WTC11 (cell line): Measurements from ENCODE around the gene CENPB. TPM values are rescaled to one million over a fixed set of nuclear protein-coding genes. Genes with fewer than 3 reads are reported as not detected.

ENCODE experiments used
- ATAC-seq: fragments of 200-7000 bp; cut with Tn5 transposase; 2 replicates; pipeline ENCODE4 v1.10.0; 2021; ENCODE audit warnings: mild to moderate bottlenecking, moderate library complexity
- CTCF ChIA-PET: fragments of 300-600 bp; sonication (Branson Sonifier 250); formaldehyde crosslinking; loops from one replicate; lab custom pipeline; 2021; ENCODE audit warnings: antibody characterized with exemption; lab: Charles Lee
- POLR2A ChIA-PET: fragments of 350-600 bp; sonication (Branson Sonifier 250); formaldehyde crosslinking; loops from one replicate; lab custom pipeline; 2021; ENCODE audit warnings: antibody characterized with exemption; lab: Charles Lee
- DNase-seq: peaks from one replicate; pipeline ENCODE4 v3.0.0; 2021; ENCODE audit warnings: low spot score
- H3K27ac Mint-ChIP-seq: 2 replicates; pipeline ENCODE4 v1.8.0; 2021; ENCODE audit warnings: mixed read lengths
- H3K27me3 Mint-ChIP-seq: 2 replicates; pipeline ENCODE4 v1.8.0; 2021; ENCODE audit warnings: low read depth, mild to moderate bottlenecking, moderate library complexity, mixed read lengths
- H3K36me3 Mint-ChIP-seq: 2 replicates; pipeline ENCODE4 v1.8.0; 2021; ENCODE audit warnings: mixed read lengths
- H3K4me1 Mint-ChIP-seq: 2 replicates; pipeline ENCODE4 v1.8.0; 2022; ENCODE audit warnings: mixed read lengths
- H3K4me3 Mint-ChIP-seq: 2 replicates; pipeline ENCODE4 v1.8.0; 2021; ENCODE audit warnings: mild to moderate bottlenecking, moderate library complexity, mixed read lengths
- H3K9me3 Mint-ChIP-seq: 2 replicates; pipeline ENCODE4 v1.8.0; 2021; ENCODE audit warnings: mixed read lengths
- CREM ChIP-seq: sonication (generic); formaldehyde crosslinking; IDR thresholded peaks from 2 replicates; pipeline ENCODE4 v1.8.1; 2022; ENCODE audit warnings: mild to moderate bottlenecking, missing genetic modification reagents, moderate library complexity
- ESRRA ChIP-seq: sonication (generic); formaldehyde crosslinking; IDR thresholded peaks from 2 replicates; pipeline ENCODE4 v1.8.1; 2022; ENCODE audit warnings: mild to moderate bottlenecking, missing genetic modification reagents, borderline replicate concordance
- FOXP1 ChIP-seq: sonication (generic); formaldehyde crosslinking; IDR thresholded peaks from 2 replicates; pipeline ENCODE4 v1.8.0; 2022; ENCODE audit warnings: missing genetic modification reagents, mild to moderate bottlenecking, moderate library complexity, borderline replicate concordance
- GABPB1 ChIP-seq: sonication (generic); formaldehyde crosslinking; IDR thresholded peaks from 2 replicates; pipeline ENCODE4 v1.8.1; 2023; ENCODE audit warnings: mild to moderate bottlenecking, missing genetic modification reagents
- GTF2I ChIP-seq: fragments of 250-450 bp; sonication (Bioruptor Pico); conservative IDR thresholded peaks from 2 replicates; pipeline ENCODE4 v1.4.0; 2021; ENCODE audit warnings: mild to moderate bottlenecking
- IRF2 ChIP-seq: sonication (generic); formaldehyde crosslinking; IDR thresholded peaks from 2 replicates; pipeline ENCODE4 v1.8.0; 2022; ENCODE audit warnings: low read depth, missing genetic modification reagents, borderline replicate concordance
- KAT7 ChIP-seq: sonication (generic); formaldehyde crosslinking; IDR thresholded peaks from 2 replicates; pipeline ENCODE4 v1.8.1; 2023; ENCODE audit warnings: missing genetic modification reagents, mild to moderate bottlenecking, borderline replicate concordance
- MYBL2 ChIP-seq: sonication (generic); formaldehyde crosslinking; IDR thresholded peaks from 2 replicates; pipeline ENCODE4 v1.8.1; 2023; ENCODE audit warnings: mild to moderate bottlenecking, moderate library complexity, missing genetic modification reagents
- NR3C1 ChIP-seq: sonication (generic); formaldehyde crosslinking; conservative IDR thresholded peaks from 2 replicates; pipeline ENCODE4 v1.8.1; 2023; ENCODE audit warnings: low read depth, mild to moderate bottlenecking, missing genetic modification reagents
- PRRX2 ChIP-seq: fragments of 250-450 bp; sonication (Bioruptor Pico); IDR thresholded peaks from 2 replicates; pipeline ENCODE4 v1.8.0; 2021; ENCODE audit warnings: mild to moderate bottlenecking
- TP53 ChIP-seq: sonication (generic); formaldehyde crosslinking; IDR thresholded peaks from 2 replicates; pipeline ENCODE4 v1.8.1; 2023; ENCODE audit warnings: mild to moderate bottlenecking, missing genetic modification reagents
- ZNF121 ChIP-seq: sonication (generic); formaldehyde crosslinking; IDR thresholded peaks from 2 replicates; pipeline ENCODE4 v1.8.0; 2023; ENCODE audit warnings: missing genetic modification reagents
- ZNF138 ChIP-seq: sonication (generic); formaldehyde crosslinking; conservative IDR thresholded peaks from 2 replicates; pipeline ENCODE4 v1.8.1; 2022; ENCODE audit warnings: mild to moderate bottlenecking, moderate library complexity, missing genetic modification reagents
- ZNF263 ChIP-seq: sonication (generic); formaldehyde crosslinking; IDR thresholded peaks from 2 replicates; pipeline ENCODE4 v1.8.1; 2022; ENCODE audit warnings: low read depth, mild to moderate bottlenecking, moderate library complexity, missing genetic modification reagents
- ZNF671 ChIP-seq: fragments of 250-450 bp; sonication (Bioruptor Pico); IDR thresholded peaks from 2 replicates; pipeline ENCODE4 v1.8.0; 2021; ENCODE audit warnings: mild to moderate bottlenecking
- total RNA-seq: library from RNA; stranded (reverse); gene quantifications from 3 replicates; pipeline ENCODE4 v1.2.3, GENCODE V29; 2021
- TF ChIP-seq, protein P1 (sequence below): sonication (generic); formaldehyde crosslinking; IDR thresholded peaks from 2 replicates; pipeline ENCODE4 v1.8.1; 2023; ENCODE audit warnings: mild to moderate bottlenecking, moderate library complexity, missing genetic modification reagents
- TF ChIP-seq, protein P2 (sequence below): sonication (generic); formaldehyde crosslinking; IDR thresholded peaks from 2 replicates; pipeline ENCODE4 v1.8.0; 2022; ENCODE audit warnings: mild to moderate bottlenecking, missing genetic modification reagents
- TF ChIP-seq, protein P3 (sequence below): sonication (generic); formaldehyde crosslinking; IDR thresholded peaks from 2 replicates; pipeline ENCODE4 v1.8.1; 2023; ENCODE audit warnings: mild to moderate bottlenecking, missing genetic modification reagents, moderate library complexity
- TF ChIP-seq, protein P4 (sequence below): sonication (generic); formaldehyde crosslinking; IDR thresholded peaks from 2 replicates; pipeline ENCODE4 v1.8.0; 2022; ENCODE audit warnings: missing genetic modification reagents
- TF ChIP-seq, protein P5 (sequence below): sonication (generic); formaldehyde crosslinking; IDR thresholded peaks from 2 replicates; pipeline ENCODE4 v1.8.1; 2022; ENCODE audit warnings: low read depth, missing genetic modification reagents, borderline replicate concordance

CENPB gene
- total RNA-seq, 1 experiment from 2014 or later = 58.7 TPM

DNA sequence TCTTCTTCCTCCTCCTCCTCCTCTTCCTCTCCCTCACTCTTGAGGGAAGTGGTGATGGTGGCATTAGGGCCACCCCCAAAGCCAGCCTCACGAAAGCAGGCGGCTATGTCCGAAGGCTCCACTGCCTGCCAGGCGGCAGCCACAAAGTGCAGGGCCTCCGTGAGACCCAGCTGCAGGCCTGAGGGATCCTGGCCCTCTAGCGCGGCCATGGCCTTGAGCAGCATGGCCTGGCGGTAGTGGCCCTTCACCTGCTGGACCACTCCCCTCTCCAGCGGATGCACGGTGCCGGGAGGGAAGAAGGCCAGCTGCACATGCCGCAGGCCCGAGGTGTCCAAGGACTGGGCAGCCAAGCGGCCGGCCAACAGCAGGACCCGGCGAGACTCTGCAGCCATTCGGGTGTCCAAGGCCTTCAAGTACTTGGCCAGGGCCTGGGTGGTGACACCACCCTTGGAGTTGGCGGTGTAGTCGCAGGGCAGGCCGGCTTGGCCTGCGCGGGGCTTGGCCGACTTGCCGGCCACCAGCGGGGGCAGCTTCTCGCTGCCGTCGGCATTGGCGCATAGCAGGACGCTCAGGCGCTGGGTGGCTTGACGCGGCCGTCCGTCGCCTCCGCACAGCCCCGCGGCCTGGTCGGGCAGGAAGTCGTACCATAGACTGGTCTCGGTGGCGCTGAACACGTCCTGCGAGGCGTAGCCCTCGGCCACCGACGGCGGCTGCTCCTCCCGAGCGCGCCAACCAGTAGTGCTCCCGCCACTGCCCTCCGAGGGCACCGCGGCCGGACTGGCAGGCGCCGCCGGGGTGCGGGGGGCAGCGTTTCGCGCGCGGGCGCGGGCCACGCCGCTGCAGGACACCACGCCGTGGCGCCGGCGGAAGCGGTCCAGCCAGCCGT, 1.1 kb downstream of the CENPB start:
- Mint-ChIP-seq H3K4me3 (peak overlapping the region; percentile 83), H3K36me3 (peaks cover 4% of the 10 kb centered on the region; the same call in 1 of the 2 replicates)
- DNase-seq = peak; percentile 27
- POLR2A ChIA-PET = interaction anchor here (0.9 kb wide), 1 partner anchor 14 kb away, joined by 4 read pairs; no protein-coding TSS in a partner anchor
- TF ChIP-seq KAT7 (CRISPR knock-in tag) (no peak), GABPB1 (CRISPR knock-in tag) (no peak), ZNF121 (CRISPR knock-in tag) (no peak), ZNF263 (peak; percentile 48; the same call in 1 of the 2 replicates), ZNF671 (CRISPR knock-in tag) (no peak), IRF2 (CRISPR knock-in tag) (no peak), TP53 (CRISPR knock-in tag) (no peak), FOXP1 (CRISPR knock-in tag) (peak; percentile 6; the same call in 1 of the 2 replicates)
- TF ChIP-seq, protein P1, sequence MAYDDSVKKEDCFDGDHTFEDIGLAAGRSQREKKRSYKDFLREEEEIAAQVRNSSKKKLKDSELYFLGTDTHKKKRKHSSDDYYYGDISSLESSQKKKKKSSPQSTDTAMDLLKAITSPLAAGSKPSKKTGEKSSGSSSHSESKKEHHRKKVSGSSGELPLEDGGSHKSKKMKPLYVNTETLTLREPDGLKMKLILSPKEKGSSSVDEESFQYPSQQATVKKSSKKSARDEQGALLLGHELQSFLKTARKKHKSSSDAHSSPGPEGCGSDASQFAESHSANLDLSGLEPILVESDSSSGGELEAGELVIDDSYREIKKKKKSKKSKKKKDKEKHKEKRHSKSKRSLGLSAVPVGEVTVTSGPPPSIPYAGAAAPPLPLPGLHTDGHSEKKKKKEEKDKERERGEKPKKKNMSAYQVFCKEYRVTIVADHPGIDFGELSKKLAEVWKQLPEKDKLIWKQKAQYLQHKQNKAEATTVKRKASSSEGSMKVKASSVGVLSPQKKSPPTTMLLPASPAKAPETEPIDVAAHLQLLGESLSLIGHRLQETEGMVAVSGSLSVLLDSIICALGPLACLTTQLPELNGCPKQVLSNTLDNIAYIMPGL (CRISPR knock-in tag) = peak; percentile 37; the same call in 1 of the 2 replicates
- TF ChIP-seq, all 79 proteins: peak for 3
- H3K4me1 Mint-ChIP-seq = peaks cover 29% of the 10 kb centered on the region
- H3K27me3 Mint-ChIP-seq = peaks cover 27% of the 10 kb centered on the region
- no peak for ATAC-seq
- H3K9me3 Mint-ChIP-seq = no peaks in the 10 kb centered on the region
- no peak overlapping the region for H3K27ac Mint-ChIP-seq
- CTCF ChIA-PET = interaction anchor here (0.8 to 7.0 kb wide), 24 partner anchors 7 to 307 kb away, joined by 3 to 92 read pairs (median 6); partner anchors contain the start of genes ADAM33, ADISSP, AP5S1 and CDC25B

DNA sequence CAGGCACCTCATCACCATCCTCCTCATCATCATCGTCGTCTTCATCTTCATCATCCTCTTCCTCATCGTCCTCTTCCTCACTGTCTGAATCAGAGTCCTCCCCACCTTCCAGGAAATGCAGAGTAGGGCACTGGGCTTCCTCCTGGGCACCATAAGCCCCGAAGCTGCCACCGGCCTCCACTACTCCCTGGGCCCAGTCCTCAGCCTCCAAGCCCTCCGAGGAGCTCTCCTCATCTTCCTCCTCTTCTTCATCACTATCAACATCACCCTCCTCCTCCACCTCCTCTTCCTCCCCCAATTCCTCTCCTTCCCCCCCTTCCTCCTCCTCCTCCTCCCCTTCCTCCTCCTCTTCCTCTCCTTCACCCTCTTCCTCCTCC, 1.7 kb downstream of the CENPB start:
- H3K27me3 Mint-ChIP-seq = peaks cover 32% of the 10 kb centered on the region
- TF ChIP-seq, protein P2, sequence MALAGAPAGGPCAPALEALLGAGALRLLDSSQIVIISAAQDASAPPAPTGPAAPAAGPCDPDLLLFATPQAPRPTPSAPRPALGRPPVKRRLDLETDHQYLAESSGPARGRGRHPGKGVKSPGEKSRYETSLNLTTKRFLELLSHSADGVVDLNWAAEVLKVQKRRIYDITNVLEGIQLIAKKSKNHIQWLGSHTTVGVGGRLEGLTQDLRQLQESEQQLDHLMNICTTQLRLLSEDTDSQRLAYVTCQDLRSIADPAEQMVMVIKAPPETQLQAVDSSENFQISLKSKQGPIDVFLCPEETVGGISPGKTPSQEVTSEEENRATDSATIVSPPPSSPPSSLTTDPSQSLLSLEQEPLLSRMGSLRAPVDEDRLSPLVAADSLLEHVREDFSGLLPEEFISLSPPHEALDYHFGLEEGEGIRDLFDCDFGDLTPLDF (CRISPR knock-in tag) = no peak
- TF ChIP-seq CREM (CRISPR knock-in tag) = no peak
- no peak for TF ChIP-seq GTF2I (CRISPR knock-in tag)
- TF ChIP-seq, protein P3, sequence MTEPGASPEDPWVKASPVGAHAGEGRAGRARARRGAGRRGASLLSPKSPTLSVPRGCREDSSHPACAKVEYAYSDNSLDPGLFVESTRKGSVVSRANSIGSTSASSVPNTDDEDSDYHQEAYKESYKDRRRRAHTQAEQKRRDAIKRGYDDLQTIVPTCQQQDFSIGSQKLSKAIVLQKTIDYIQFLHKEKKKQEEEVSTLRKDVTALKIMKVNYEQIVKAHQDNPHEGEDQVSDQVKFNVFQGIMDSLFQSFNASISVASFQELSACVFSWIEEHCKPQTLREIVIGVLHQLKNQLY (CRISPR knock-in tag) = no peak
- TF ChIP-seq MYBL2 (CRISPR knock-in tag) = no peak
- no peak for TF ChIP-seq ESRRA (CRISPR knock-in tag)
- TF ChIP-seq, all 79 proteins: peak for 0
- CTCF ChIA-PET = interaction anchor here (1.9 to 7.0 kb wide), 4 partner anchors 11 to 73 kb away, joined by 6 to 92 read pairs (median 24); partner anchors contain the start of genes ADISSP, AP5S1 and CDC25B
- Mint-ChIP-seq H3K9me3 (no peaks in the 10 kb centered on the region), H3K36me3 (peaks cover 4% of the 10 kb centered on the region; the same call in 1 of the 2 replicates), H3K4me3 (peak overlapping the region; percentile 52), H3K27ac (no peak overlapping the region), H3K4me1 (peaks cover 32% of the 10 kb centered on the region)
- DNase-seq (no peak), ATAC-seq (no peak)
- POLR2A ChIA-PET = no interaction called here

DNA sequence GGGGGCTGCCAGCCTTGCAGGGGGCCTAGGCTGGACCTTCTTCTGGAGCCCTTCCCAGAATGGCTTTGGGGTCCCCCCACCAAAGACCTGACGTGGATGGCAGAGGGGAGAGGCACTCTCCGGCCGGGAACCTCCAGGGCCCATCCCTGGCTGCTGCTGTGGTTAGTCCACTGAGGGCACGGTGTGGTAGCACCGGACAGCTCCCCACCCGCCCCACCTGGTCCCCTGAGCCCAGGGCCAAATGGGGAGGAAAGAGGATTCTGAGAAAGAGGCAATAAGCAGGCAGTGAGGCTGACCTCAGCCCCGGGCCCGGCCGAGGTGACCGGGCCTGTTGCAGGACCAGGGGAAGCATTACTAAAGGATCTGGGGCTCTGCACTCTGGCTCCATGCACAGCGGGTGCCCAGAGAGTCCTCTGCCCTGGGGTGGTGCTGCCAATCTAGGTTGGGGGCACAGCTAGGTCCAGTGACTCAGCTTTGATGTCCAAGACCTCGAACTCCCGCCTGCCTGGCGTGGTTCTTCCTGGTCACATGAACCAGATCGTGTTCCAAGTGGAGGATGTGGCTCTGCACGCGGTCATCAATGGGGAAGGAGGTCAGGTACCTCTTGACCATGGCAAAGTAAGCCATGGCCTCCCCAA, 2.2 kb downstream of the CENPB start:
- peaks cover 37% of the 10 kb centered on the region for H3K27me3 Mint-ChIP-seq
- H3K27ac Mint-ChIP-seq = no peak overlapping the region
- H3K9me3 Mint-ChIP-seq = no peaks in the 10 kb centered on the region
- ChIA-PET POLR2A (no interaction called here), CTCF (interaction anchor here (1.7 to 7.0 kb wide), 3 partner anchors 16 to 35 kb away, joined by 5 to 92 read pairs (median 36); partner anchors contain the start of genes ADISSP and AP5S1)
- peak overlapping the region; percentile 52 for H3K4me3 Mint-ChIP-seq
- peaks cover 4% of the 10 kb centered on the region; the same call in 1 of the 2 replicates for H3K36me3 Mint-ChIP-seq
- ATAC-seq (no peak), DNase-seq (no peak)
- peaks cover 32% of the 10 kb centered on the region for H3K4me1 Mint-ChIP-seq
- TF ChIP-seq, protein P4, sequence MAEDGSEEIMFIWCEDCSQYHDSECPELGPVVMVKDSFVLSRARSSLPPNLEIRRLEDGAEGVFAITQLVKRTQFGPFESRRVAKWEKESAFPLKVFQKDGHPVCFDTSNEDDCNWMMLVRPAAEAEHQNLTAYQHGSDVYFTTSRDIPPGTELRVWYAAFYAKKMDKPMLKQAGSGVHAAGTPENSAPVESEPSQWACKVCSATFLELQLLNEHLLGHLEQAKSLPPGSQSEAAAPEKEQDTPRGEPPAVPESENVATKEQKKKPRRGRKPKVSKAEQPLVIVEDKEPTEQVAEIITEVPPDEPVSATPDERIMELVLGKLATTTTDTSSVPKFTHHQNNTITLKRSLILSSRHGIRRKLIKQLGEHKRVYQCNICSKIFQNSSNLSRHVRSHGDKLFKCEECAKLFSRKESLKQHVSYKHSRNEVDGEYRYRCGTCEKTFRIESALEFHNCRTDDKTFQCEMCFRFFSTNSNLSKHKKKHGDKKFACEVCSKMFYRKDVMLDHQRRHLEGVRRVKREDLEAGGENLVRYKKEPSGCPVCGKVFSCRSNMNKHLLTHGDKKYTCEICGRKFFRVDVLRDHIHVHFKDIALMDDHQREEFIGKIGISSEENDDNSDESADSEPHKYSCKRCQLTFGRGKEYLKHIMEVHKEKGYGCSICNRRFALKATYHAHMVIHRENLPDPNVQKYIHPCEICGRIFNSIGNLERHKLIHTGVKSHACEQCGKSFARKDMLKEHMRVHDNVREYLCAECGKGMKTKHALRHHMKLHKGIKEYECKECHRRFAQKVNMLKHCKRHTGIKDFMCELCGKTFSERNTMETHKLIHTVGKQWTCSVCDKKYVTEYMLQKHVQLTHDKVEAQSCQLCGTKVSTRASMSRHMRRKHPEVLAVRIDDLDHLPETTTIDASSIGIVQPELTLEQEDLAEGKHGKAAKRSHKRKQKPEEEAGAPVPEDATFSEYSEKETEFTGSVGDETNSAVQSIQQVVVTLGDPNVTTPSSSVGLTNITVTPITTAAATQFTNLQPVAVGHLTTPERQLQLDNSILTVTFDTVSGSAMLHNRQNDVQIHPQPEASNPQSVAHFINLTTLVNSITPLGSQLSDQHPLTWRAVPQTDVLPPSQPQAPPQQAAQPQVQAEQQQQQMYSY (CRISPR knock-in tag) = no peak
- TF ChIP-seq, protein P5, sequence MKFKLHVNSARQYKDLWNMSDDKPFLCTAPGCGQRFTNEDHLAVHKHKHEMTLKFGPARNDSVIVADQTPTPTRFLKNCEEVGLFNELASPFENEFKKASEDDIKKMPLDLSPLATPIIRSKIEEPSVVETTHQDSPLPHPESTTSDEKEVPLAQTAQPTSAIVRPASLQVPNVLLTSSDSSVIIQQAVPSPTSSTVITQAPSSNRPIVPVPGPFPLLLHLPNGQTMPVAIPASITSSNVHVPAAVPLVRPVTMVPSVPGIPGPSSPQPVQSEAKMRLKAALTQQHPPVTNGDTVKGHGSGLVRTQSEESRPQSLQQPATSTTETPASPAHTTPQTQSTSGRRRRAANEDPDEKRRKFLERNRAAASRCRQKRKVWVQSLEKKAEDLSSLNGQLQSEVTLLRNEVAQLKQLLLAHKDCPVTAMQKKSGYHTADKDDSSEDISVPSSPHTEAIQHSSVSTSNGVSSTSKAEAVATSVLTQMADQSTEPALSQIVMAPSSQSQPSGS = no peak
- no peak for TF ChIP-seq PRRX2 (CRISPR knock-in tag)
- TF ChIP-seq ZNF138 = no peak
- TF ChIP-seq NR3C1 (CRISPR knock-in tag) = no peak
- no peak for TF ChIP-seq CREM (CRISPR knock-in tag)
